Measurements from ENCODE around the gene LRRIQ3.
"Not testable (repeated sequence)": the region's sequence is repeated elsewhere in the genome, so short reads cannot be mapped to it uniquely, and the experiment has no call there.

Gene LRRIQ3

DNA sequence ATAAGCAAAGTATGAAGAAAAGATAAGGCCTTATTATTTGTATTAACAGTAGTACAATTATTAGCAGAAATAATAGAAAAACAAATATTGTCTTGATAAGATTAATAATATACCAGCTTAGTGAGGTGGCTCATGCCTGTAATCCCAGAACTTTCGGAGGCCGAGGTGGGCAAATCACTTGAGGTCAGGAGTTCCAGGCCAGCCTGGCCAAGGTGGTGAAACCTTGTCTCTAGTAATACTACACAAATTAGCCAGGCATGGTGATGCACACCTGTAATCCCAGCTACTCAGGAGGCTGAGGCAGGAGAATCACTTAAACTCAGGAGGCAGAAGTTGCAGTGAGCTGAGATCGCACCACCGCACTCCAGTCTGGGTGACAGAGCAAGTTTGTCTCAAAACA is 80.6 kb downstream of the LRRIQ3 start:
- DNase-seq, result not testable (repeated sequence)

DNA sequence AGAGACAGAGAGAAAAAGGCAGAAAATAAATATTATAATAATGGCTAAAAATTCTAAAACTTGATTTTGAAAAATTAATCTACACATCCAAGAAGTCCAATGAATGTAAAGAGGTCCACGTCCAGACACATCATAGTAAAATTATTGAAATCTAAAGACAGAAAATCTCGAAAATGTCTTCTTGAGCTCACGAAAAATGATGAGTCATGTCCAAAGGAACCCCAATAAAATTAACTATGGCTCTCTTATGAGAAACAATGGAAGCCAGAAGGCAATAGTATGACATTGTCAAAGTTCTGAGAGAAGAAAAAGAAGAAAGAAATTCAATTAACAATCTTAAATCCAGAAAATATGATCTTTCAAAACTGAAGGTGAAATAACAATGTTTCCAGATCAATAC is 84.6 kb downstream of the LRRIQ3 start:
- no peak for DNase-seq

DNA sequence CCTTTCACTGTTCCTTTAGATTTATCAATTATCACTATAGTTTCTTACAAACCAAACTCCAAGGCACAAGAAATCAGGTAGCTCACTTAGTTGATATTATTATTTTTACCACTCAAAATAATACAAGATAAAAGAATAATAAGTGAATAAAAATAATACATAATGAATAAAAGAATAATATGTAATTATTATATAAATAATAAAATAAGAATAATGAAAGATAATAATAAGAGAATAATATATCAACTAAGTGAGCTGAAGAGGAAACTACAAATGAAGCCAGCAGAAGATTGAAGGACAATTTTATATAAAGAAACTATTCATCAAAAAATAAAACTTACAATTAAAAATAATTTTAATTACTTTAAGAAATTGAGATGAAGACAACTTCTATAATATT is 90.6 kb downstream of the LRRIQ3 start:
- no peak for DNase-seq

DNA sequence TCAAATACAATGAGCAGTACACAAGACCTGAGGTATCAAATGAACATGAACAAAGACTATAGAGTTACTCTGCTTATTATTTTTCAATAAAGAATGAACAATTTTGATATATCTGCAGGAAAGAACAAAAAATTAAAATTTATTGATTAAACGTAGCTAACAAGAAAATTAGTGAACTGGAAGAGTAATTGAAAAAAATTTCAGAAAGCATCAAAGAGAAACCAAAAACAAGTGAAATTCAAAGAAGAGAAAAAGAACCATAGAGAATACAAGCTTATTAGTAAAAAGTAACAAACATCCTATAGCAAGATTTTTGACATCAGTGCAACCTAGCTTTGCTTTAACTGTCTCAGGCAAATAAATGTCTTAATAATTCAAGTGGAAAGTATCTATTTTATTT is 106.6 kb downstream of the LRRIQ3 start:
- no peak for DNase-seq

DNA sequence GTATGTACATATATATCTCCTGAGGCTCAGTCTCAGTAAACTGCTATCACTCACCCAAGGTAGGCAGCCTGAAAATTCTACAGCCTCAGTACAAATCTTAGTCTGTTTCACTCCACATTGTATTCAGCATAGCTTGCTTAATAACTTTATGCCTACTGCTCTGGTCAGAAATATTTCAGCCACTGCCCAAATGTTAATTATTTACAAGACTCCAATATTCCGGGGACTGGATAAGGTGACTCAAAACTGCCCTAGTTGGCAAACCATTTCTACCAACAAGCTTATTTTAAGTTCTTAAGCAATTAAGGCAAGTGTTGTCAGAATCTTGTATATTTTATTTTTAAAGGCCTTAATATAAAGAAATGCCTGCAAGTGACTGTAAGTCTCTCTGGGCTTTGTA is 114.8 kb downstream of the LRRIQ3 start:
- DNase-seq, result no peak

DNA sequence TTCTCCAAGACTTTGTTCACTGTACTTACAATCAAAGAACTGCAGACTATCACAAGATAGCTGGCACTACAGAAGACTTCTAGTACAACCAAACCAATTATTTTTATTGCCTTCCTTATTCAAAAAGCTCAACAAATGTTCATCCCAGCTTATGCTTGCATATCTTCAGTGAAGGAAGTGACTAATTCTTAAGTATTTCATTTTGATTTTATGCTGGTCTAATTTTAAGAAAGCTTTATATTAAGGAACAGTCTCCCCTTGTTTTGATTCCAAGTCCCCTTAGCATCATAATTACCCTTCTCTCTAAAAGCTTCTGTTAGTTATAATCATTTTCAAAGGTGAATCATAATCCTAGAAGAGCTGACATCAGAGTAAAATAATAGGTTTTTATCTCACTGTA is 132.9 kb downstream of the LRRIQ3 start:
- DNase-seq, result no peak

DNA sequence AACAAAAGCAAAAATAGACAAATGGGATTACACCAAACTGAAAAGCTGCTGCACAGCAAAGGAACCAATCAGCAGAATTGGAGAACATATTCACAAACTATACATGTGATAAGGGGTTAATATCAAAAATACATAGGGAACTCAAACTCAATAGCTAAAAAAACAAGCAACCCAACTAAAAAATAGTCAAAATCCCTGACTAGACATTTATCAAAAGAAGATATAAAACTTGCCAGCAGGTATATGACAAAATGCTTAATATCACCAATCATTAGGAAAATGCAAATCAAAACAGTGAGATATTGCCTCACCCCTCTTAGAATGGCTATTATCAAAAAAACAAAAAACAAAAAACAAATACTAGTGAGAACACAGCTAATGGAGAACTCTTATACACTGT is 140.3 kb downstream of the LRRIQ3 start:
- DNase-seq, result no peak

DNA sequence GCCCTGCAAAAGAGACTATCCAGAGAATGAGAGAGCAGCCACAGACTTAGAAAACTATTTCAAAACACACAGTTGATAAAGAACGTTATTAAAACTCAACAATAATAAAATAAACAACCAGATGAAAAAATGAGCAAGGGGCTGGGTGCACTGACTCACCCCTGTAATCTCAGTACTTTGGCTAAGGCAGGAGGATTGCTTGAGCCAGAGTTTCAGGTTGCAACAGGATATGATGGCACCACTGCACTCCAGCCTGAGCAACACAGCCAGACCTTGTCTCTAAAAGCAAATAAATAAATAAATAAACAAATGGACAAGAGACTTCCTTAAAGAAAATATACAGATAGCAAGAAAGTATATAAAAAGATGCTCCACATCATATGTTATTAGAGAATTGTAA is 144.6 kb downstream of the LRRIQ3 start:
- no peak for DNase-seq

DNA sequence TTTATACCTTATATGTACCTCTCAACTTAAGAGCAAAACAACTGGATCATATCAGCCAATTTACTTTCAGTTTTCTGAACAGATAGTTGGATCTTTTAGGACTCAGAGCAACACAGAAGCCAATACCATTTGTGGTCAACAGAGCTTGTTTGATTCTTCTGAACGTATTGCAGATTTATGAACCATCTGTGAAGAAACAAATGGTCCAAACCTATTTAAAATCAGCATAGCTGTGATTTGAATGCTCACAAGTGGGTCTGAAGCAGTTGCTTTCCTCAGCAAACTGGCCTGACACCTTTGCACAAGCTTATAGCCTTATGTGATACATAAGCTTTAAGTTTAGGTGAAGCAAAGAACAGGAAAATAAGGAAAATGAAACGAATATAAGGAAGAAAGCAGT is 147.6 kb downstream of the LRRIQ3 start:
- DNase-seq, result no peak

DNA sequence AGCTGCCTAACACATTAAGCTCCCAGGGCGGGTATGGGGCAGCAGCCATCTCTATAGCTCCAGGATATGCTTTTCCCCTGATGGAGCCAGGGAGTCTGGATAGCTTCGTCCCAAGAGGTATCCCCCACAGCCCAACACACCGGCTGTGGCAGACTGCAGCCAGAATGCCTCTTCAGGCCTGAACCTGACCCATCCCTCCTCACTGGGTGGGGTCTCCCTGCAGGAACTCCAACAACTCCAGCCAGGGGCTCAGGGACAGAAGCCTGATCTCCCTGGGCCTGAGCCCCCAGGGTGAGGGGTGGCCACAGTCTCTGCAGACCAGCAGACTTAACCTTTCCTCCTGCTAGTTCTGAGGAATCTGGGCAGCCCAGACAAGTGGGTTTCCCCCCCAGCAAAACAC is 159.9 kb downstream of the LRRIQ3 start:
- DNase-seq, result no peak

DNA sequence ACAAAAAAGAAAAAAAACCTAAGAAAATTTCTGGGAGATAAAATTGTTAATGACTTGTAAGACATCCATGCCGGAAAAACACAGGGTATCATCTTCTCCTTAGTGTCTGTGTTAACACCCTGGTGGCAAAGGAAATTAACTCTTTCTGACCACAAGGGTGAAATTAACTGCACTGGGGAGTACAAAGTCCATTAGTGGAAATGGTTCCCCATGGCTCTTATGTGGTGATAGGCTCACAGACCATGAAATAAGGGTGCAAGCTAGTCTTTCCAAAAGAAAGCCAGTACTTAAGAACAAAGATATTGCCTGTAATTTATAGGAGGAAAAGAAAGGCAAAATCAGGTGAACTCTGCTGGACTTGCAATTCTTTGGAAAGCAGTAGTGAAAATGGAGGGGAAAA is 185.4 kb downstream of the LRRIQ3 start:
- no peak for DNase-seq

DNA sequence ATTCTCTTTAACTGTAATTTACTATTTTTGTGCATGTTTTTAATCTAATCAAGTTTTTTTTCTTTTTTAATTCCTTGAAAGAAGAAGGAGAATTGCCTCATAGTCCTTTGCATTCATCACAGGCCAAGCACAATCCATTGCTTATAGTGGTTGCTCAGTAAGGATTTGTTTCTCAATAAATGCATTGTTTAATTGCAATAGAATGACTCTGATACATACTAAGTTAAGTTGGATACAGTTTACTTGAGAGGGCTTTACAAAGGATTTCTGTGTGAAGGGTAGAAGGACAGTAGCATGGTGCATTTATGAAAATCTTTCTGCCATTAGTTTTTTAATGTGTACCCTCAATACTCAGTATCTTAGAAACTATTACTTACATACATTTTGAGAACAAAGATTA is 186.2 kb downstream of the LRRIQ3 start:
- no peak for DNase-seq

DNA sequence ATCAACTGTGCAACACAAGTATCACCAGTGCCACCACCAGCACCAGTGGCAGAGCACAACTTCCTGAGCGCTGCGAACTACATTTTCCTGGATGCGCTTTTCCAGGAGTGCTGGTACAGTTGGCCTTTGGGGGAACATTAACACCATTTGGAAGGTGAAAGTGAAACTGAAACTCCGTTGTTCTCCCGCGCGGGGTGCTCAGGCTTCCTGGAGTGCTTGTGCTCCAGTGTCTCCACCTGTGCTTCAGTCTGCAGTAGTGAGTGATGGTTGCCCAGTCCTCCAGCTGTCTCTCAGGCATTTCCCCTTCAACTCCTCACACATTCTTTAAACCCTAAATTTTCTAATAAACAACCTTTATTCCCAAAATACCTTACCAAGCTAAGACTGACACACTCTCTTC is 187.8 kb downstream of the LRRIQ3 start:
- DNase-seq, result no peak

DNA sequence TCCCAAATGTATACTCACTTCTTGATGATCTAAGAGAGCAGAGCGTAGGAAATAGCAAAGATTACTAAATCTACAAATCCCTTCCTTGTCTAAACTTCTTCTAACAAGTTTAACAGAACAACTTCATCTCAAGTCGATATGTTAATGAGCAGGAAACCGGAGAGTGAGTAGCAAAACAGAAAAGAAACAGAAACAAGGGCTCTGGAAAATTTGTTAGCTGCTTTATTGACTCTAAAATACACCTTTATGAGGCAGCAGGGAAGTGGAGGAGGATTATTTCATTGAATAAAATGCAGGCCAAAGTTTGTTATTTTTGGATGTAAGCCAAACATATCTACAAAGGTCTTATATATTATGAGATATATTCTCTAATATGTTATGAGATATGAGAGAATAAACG is 192.4 kb downstream of the LRRIQ3 start:
- DNase-seq, result no peak

DNA sequence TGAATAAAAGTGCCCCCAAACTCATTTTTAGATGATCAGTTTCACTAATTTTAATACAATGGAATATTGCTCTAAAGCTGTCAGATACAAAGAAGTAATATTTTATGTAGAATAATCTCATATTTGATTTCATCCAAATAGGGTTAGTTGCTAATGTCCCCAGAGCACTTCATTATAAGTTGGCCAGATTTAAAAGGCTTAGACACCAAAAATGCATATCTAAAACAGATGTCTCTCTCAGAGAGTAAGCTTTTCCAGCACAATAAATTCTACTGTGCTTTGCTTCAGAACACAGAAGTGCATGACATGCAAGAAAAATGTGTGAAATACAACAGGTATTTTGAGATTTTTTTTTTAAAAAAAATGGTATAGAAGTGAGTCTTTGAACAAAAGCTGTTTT is 194.2 kb downstream of the LRRIQ3 start:
- no peak for DNase-seq

DNA sequence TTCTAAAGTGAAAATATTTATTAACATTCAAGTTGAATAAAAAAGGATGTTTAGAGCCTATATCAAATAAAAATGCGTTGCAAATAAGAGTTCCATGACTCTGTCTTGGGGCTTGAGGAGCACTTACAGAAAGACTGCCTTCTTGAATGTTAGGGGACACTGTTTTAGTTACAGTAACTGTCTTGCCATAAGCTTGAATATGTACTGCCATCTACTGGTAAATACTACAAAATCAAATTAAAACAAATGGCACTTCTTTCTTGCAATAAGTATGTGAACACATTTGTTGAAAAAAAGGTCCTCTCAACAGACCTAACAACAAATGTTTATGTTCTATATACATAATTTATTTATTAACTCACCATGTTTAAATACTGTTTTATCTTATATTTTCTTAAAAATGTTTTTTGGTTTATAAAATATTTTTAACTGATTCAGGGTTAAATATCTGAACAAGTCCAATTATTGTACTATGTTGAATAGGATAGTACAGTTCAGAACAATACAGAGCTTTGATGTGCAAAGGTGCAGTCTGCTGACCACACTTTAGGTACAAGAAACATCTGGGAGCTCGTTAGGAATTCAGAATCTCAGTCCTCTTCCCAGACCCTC is 199.5 kb downstream of the LRRIQ3 start:
- no peak for DNase-seq

DNA sequence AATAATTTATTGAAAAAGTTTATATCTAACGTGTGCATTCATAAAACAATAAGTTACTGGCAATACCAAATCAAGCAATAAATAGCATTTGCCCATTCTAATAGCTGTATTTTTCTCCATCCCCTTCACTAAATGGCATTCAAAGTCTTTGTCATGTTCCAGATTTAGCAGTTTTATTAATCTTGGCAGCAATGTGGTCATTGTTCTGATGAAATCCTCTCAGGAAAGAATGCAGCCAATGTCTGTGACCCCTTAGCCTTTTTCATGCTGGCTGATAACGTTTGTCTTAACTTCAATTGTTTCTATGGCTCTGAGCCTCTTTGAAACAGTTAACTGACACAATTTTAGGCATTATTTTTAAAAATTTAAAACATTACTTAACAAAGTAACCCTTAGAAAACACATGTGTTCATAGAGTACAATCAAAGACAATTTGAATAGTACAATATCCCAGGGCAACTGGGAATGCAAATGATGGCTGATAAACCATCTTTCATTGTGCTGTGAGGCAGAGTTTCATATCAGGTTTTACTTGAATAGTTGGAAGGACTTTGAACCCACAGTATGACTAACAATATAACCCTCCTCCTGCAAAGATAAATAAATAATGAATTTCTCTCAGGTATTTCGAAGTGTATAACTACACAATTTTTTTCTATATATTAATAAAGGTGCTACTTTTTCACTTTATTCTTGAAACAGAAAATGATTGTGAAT is 217.5 kb downstream of the LRRIQ3 start:
- DNase-seq, result no peak

DNA sequence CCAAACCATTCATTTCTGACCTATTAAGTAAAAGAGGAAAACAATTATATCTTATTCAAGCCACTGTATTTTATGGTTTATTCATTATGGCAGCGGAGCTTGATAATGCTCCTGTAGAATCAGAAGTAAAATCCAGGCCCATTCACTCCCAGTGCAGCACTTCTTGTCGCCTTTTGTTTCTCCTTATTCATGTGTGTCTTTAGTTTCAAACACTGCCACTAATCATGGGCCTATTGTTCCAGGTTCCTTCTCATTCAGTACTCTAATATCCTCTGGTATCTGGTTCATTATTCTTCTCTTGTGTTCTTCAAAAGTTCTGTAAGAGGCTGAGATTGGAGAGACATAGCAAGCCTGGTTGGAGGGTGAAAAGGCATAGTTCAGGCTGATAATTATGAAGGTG is 218.3 kb downstream of the LRRIQ3 start:
- DNase-seq, result no peak

DNA sequence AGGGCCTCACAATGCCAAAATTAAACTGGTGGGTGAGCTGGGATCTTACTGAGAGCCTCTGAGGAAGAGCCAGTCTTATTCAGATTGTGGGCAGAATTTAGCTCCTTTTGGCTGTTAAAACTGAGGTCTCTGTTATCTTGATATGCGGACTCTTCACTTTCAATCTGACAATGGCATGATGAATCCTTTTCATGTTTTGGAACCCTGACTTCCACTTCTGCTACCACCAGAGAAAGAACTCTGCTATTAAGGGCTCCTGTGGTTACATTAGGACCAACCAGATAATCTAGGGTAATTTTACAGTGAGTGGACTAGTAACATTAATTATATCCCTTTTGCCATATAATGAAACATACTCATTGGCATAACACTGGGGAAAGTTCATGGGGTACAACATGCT is 219.0 kb downstream of the LRRIQ3 start:
- no peak for DNase-seq
